ENCODE results near the gene MMD.
"Not testable (repeated sequence)": the region's sequence is repeated elsewhere in the genome, so short reads cannot be mapped to it uniquely, and the experiment has no call there.

The MMD gene, protein sequence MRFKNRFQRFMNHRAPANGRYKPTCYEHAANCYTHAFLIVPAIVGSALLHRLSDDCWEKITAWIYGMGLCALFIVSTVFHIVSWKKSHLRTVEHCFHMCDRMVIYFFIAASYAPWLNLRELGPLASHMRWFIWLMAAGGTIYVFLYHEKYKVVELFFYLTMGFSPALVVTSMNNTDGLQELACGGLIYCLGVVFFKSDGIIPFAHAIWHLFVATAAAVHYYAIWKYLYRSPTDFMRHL

GRCh38 chr17:55421179-55421934 lies at the start of gene MMD:
TSS of gene MMD (minus strand) at chr17:55421835. CDS start at chr17:55421695, 140 bp downstream.
- DNase-seq, result peak in 1 of 2 donors; percentile 16

GRCh38 chr17:55466671-55467070 lies 45.0 kb upstream of the MMD start:
- no peak for DNase-seq

GRCh38 chr17:55465771-55466170 lies 44.1 kb upstream of the MMD start:
- not testable (repeated sequence) for DNase-seq

DNA sequence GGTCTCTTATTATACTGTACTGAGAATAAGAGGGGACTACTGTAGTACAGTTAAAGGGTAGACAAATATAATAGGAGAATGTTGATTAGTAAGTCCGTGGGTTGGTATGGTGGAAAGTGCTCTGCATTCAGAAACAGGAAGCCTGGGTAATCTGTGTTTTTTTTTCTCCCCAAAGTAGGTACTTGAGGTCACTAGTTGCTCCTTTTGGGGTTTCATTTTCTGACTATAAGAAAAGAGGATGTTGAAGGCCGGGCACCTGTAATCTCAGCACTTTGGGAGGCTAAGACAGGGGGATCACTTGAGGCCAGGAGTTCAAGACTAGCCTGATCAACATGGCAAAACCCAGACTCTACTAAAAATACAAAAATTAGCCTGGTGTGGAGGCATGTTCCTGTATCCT lies 42.0 kb upstream of the MMD start:
- DNase-seq, result no peak

DNA sequence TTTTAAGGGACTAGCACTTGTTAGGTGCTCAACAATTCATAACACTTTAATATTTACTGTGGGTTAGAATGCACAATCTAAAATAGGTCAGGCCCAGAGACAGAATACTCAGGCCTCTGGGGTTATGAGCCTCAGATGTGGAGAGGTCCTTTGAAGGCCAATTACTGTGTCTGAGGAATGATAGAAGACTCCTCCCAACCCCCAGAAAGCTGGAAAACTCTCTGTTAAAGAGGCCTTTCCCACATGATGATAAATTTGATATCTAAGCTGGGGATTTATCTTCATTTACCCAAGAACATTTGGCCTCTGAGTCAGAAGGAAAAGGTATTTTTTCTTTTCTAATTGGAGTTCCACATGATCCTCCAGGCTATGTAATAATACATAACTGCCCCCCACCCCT lies 41.1 kb upstream of the MMD start:
- no peak for DNase-seq

DNA sequence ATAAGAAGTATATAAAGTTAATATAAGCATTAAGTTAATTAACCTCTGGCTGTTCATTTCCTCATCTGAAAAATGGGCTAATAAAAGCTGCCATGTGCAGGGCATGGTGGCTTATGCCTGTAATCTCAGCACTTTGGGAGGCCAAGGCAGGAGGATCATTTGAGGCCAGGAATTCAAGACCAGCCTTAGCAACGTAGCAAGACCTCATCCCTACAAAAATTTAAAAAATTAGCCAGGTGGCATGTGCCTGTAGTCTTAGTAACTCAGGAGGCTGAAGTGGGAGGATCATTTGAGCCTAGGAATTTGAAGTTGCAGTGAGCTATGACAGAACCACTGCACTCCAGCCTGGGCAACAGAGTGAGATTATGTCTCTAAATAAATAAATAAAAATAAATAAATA lies 40.6 kb upstream of the MMD start:
- DNase-seq, result no peak

DNA sequence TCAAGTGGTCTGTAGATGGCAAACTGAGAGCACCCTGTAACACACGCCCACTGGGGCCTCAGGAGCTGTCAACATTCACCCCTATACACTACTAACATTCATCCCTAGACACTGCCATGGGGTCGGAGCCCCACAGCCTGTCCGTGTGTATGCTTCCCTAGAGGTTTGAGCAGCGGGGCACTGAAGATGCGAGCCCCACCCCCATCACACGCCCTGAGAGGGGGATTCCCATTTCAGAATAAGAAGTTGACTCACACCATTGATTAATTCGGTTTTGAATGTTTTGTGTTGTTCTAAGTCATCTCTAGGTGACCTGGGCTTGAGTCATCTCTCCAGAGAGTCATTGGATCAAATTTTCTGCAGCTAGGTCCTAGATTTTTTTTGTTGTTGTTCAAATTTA lies 37.3 kb upstream of the MMD start:
- DNase-seq, result peak in 1 of 2 donors; percentile 7

GRCh38 chr17:55458287-55458900 lies 36.8 kb upstream of the MMD start:
- no peak for DNase-seq

DNA sequence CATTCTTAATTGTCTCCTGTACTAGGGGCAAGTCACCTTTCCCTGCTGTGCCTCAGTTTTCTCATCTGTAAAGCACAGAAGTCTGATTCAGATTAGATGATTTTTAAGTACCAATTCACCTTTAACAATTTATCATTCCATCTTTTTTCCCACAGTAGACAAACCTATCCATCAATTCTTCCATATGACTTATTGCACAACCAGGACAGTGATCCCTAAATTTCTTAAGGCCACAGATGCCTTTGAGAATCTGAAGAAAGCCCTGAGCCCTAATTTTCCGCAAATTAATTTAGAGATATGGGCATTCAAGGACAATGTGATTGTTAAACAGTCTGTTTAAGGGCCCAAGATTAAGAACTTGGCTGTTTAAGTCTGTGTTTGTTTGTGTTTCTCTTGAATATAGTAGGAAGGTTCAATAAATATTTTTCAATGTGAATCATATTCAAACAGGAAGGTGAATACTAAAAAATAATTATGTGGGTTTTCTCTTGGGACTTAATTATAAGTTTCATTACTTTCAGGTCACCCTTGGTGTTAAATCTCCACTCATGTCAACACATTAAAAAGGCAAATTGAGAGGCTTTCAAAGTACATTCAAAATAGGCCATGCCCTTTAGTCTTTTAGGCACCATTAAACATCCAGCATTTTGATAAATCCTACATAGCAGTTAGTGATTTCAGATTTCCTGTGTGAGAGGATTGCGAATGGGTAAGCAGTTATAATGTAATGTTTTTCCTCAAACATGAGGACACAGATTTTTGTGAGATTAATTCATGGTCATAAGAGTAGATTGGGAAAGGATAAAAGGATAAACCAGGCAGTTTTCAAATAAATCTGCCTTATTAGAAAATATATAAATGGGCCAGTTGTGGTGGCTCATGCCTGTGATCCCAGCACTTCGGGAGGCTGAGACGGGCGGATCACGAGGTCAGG lies 34.9 kb upstream of the MMD start:
- no peak for DNase-seq

DNA sequence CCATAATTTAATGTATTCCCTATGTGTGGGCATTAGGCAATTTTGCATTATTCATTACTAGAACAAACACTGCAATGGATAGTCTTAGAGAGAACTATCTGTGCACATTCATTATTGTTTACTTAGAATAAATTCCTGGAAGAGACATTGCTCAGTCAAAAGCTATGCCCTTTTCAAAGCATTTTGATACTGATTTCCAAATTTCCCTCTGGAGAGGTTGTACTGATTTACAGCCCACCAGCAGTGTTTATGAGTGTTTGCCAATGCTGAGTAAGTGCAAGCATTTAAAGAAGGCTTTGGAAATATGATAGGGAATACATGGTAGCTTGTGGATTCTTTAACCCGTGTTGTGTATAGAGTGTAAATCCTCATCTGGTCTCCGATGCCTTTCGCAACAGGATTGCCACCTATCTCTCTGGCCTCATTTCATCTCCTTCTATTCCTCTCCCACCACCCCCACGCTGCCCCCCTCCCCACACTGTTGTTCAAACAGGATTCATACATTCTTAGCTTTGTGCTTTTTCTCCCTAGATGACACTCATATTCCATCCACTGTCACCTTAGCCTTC lies 33.4 kb upstream of the MMD start:
- no peak for DNase-seq

GRCh38 chr17:55453839-55454557 lies 32.4 kb upstream of the MMD start:
- DNase-seq, result no peak

DNA sequence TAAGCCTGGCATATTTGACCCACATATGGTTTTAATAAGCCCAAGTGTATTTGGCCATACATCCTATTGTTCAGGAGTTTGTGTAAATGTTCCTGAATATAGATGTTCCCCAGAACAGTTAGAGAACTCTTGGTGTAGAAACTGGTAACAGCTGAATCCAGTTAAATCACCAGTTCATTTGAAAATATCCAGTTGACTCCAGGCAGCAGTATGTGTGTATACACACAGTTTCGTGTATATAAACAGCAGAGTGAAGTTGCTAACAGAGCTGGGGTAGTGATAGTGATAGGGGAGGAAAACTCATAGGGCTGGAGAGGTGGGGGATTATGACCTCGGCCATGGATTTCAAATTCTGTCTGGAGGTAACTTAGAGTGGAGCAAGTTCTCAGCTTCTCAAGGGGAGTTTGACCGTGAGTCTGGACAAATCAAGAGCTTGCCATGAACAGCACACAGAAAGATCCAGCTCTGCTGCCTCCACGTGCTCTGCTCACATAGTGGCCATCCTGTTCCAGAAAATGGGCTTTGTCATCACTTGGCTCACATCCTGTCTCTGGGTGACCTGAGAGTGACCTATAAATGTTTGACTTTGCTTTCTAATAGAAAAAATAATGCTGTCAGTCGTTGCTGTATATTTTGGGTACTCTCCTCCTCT lies 30.6 kb upstream of the MMD start:
- no peak for DNase-seq

DNA sequence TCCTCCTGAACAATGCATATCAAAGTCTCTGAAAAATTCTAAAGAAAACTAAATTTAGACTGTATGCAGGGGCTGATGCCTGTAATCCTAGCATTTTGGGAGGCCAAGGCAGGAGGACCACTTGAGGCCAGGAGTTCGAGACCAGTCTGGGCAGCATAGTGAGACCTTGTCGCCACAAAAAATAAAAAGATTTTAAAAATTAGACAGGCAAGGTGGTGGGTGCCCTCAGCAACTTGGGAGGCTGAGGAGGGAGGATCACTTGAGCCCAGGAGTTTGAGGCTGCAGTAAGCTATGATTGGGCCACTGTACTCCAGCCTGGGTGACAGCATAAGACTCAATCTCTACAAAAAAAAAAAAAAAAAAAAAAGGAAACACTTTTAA lies 30.1 kb upstream of the MMD start:
- DNase-seq, result no peak

DNA sequence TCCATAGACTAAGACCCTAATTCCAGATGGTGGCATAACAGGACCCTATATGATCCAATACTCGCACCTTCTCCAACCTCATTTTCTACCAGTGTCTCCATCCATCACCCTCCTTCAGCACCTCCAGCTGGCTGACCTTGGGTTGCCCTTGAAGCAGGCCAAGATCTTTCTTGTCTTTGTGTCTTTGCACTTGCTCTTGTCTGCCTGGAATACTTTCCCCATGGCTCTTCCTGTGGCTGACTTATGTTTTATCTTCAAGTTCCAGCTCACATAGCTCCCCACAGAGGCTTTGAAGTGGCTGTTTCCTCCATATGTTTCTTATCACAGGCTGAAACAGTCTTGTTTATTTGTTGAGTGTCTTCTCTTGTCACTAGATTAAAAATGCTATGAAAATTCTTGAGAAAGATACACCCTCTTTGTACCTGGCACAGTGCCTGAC lies 29.6 kb upstream of the MMD start:
- no peak for DNase-seq

DNA sequence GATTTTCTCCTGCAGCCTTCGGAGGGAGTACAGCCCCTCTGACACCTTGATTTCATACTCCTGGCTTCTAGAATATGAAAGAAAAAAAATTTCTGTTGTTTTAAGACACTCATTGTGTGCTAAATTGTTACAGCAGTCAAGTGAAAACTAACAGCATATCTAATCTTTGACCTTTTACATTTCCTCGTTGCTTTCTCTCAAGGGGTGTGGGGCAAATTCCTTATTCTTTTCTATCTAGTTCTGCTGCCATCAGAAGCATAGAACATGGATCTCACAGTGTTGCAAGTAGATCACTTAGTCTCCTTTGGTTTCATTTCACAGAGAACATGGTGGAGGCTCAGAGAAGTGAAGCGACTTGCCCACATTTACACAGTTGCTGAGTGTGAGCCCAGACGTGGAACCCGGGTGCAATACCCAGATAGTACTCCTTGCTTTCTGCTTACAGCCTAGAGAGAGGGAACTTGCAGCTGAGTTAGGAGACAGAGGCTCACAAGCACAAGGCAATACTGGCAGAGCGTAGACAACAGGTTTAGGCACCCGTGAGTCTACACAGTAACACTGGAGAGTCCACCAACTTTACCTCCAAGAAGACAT lies 28.7 kb upstream of the MMD start:
- no peak for DNase-seq

DNA sequence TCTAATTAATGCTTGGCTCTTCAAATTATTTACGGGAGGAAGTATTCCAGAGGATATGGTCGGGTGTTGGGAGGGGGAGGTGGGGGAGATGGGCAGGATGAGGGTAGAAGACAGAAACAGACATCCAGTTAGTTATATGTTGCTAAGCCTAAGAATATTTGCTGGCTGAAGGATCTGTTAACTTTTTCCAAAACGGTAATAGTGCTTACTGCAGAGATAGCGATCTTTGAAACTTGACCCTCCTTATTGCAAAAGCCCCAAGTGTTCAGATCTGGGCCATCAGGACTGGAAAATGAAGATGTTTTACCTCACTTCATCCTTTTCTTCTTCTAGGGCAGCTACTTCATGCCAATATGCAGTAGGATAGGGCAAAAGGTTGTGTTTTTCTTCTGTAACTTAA lies 27.0 kb upstream of the MMD start:
- no peak for DNase-seq

- no peak for DNase-seq
Measured at GRCh38 chr17:55446581-55447205, 25.1 kb upstream of the MMD start.

GRCh38 chr17:55446004-55446403 lies 24.4 kb upstream of the MMD start:
- DNase-seq, result not testable (repeated sequence)

GRCh38 chr17:55444471-55445441 lies 23.1 kb upstream of the MMD start:
- DNase-seq, result no peak

Data from activated CD4-positive, alpha-beta T cell treated with anti-CD3 and anti-CD28 coated beads for 4 hours (primary cell).